Ishikawa (cell line): ENCODE results near the gene TMEM184C.

Experiments used
- CEBPB ChIP-seq: IDR thresholded peaks from 2 replicates; pipeline ENCODE4 v1.6.1; 2012
- CREB1 ChIP-seq: IDR thresholded peaks from 2 replicates; pipeline ENCODE4 v1.6.1; 2012; ENCODE audit warnings: low read depth
- EGR1 ChIP-seq: IDR thresholded peaks from 2 replicates; pipeline ENCODE4 v1.6.1; 2012
- EP300 ChIP-seq: IDR thresholded peaks from 2 replicates; pipeline ENCODE4 v1.6.1; 2012; ENCODE audit warnings: borderline replicate concordance
- FOXM1 ChIP-seq: IDR thresholded peaks from 2 replicates; pipeline ENCODE4 v1.6.1; 2012; ENCODE audit warnings: low read depth, borderline replicate concordance
- NFIC ChIP-seq: IDR thresholded peaks from 2 replicates; pipeline ENCODE4 v1.6.1; 2012
- RAD21 ChIP-seq: IDR thresholded peaks from 2 replicates; pipeline ENCODE4 v1.6.1; 2012; ENCODE audit warnings: low read depth
- REST ChIP-seq: IDR thresholded peaks from 2 replicates; pipeline ENCODE4 v1.6.1; 2012; ENCODE audit warnings: low read depth, mild to moderate bottlenecking
- TAF1 ChIP-seq: IDR thresholded peaks from 2 replicates; pipeline ENCODE4 v1.6.1; 2012; ENCODE audit warnings: low read depth, mild to moderate bottlenecking
- TCF12 ChIP-seq: IDR thresholded peaks from 2 replicates; pipeline ENCODE4 v1.6.1; 2012; ENCODE audit warnings: low read depth
- TEAD4 ChIP-seq: IDR thresholded peaks from 2 replicates; pipeline ENCODE4 v1.6.1; 2012
- YY1 ChIP-seq: IDR thresholded peaks from 2 replicates; pipeline ENCODE4 v1.6.1; 2012; ENCODE audit warnings: low read depth
- ZBTB7A ChIP-seq: IDR thresholded peaks from 2 replicates; pipeline ENCODE4 v1.6.1; 2012; ENCODE audit warnings: low read depth
- TF ChIP-seq, protein P1 (sequence below): IDR thresholded peaks from 2 replicates; pipeline ENCODE4 v1.6.1; 2012
- TF ChIP-seq, protein P2 (sequence below): IDR thresholded peaks from 2 replicates; pipeline ENCODE4 v1.6.1; 2012

The TMEM184C gene

GRCh38 chr4:147586032-147586431, 31.2 kb upstream of the TMEM184C start:
- TF ChIP-seq TAF1 (no peak), REST (no peak), RAD21 (no peak), CEBPB (no peak), CREB1 (no peak), ZBTB7A (no peak), NFIC (no peak; the same call in 1 of the 2 replicates), FOXM1 (no peak), YY1 (no peak), EGR1 (no peak), TCF12 (no peak), EP300 (no peak)
- TF ChIP-seq, protein P1, sequence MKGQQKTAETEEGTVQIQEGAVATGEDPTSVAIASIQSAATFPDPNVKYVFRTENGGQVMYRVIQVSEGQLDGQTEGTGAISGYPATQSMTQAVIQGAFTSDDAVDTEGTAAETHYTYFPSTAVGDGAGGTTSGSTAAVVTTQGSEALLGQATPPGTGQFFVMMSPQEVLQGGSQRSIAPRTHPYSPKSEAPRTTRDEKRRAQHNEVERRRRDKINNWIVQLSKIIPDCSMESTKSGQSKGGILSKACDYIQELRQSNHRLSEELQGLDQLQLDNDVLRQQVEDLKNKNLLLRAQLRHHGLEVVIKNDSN, result no peak
- TF ChIP-seq, protein P2, sequence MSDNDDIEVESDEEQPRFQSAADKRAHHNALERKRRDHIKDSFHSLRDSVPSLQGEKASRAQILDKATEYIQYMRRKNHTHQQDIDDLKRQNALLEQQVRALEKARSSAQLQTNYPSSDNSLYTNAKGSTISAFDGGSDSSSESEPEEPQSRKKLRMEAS, result no peak

GRCh38 chr4:147586637-147587036, 30.6 kb upstream of the TMEM184C start:
- no peak for TF ChIP-seq ZBTB7A
- TF ChIP-seq, protein P1, result no peak

GRCh38 chr4:147587041-147587440, 30.2 kb upstream of the TMEM184C start:
- TF ChIP-seq, protein P1, result no peak
- TF ChIP-seq YY1 (no peak), TCF12 (no peak), EGR1 (no peak), EP300 (no peak), CEBPB (no peak), CREB1 (no peak), FOXM1 (no peak), REST (no peak), NFIC (no peak), ZBTB7A (no peak), TAF1 (no peak), RAD21 (no peak), TEAD4 (no peak)
- TF ChIP-seq, protein P2, result no peak

GRCh38 chr4:147589586-147589985, 27.6 kb upstream of the TMEM184C start:
- no peak for TF ChIP-seq ZBTB7A
- no peak for TF ChIP-seq TEAD4
- no peak for TF ChIP-seq RAD21
- no peak for TF ChIP-seq EP300
- no peak for TF ChIP-seq TAF1
- TF ChIP-seq YY1, result no peak
- no peak for TF ChIP-seq REST
- TF ChIP-seq CEBPB, result no peak
- TF ChIP-seq FOXM1, result no peak
- TF ChIP-seq, protein P1, result no peak
- TF ChIP-seq EGR1, result no peak
- no peak for TF ChIP-seq TCF12
- TF ChIP-seq, protein P2, result no peak
- TF ChIP-seq NFIC, result no peak
- TF ChIP-seq CREB1, result no peak
